Stimulated activated naive CD4-positive, alpha-beta T cell treated with Interleukin-2 at 50 U/mL for 16 hours (primary cell): Measurements from ENCODE around the gene ACOT7.

Experiments used
- DNase-seq: peaks from one replicate; lab custom pipeline; 2025; lab: John Stamatoyannopoulos, UW

ACOT7 gene

GRCh38 chr1:6285336-6285735 is 108.2 kb downstream of the ACOT7 start:
- DNase-seq: no peak

GRCh38 chr1:6282577-6283270 is 110.8 kb downstream of the ACOT7 start:
- no peak for DNase-seq

DNA sequence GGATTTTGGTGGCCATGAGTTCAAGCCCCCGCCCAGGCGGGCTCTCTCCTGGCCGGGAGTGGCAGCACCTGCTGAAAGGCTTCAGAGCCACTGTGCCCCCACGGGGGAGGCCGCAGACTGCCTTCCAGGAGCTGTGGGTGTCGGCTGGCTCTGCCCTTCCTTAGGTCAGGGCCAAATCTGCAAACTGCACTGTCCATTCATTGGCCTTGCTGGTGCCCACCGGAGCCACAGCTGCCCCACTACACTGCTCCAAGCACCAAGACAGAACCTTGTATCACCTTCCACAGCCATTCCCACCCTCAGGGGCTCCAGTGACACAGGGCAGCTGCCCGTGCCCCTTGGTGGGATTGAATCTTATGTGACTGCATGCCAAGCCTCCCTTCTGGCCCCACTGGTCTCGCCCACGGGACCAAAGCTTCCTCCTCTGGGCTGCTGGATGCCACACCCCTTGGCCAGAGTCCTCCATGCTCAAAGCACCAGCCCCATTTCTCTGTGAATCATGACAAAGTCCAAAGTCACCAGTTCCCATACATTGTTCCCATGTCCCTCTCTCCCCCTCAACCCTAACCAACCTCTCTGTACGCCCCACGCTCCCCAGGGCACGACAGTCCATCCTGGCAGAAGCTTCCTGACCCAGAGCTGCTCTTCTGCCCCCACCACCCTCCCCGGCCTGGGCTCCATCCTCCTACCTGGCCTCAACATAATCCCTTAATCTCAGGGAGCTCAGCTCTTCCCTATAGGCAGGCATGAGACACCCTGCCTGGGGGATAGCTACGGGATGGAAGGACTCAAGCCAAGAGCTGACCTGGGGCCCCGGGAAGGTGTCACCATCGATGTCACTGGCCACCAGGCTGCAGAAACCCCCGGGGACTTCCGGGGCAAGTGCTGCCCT is 111.8 kb downstream of the ACOT7 start:
- DNase-seq: no peak

- DNase-seq: no peak
These were observed 112.7 kb downstream of the ACOT7 start for GRCh38 chr1:6280761-6281451.

GRCh38 chr1:6279613-6280383 is 113.8 kb downstream of the ACOT7 start:
- DNase-seq: no peak

DNA sequence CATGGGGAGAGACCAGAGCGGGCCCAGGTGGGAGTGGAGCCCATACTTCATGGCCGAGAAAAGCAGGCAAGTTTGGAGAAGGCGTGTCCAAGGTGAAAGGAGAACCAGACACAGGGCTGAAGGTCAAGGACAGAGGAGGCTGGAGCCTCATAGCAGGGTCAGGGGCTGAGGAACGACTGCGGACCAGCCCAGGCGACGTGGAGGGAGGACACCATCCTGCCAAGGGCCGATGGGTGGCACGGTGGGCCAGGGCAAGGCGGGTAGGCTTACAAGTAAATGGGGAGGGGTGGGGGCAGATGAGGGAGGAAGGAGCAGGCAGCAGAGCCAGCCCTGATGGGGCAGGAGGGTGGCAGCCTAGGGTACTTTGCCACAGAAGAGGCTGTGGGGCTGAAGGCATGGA is 114.5 kb downstream of the ACOT7 start:
- DNase-seq: no peak

- no peak for DNase-seq
These were observed 115.3 kb downstream of the ACOT7 start for GRCh38 chr1:6278263-6278662.

DNA sequence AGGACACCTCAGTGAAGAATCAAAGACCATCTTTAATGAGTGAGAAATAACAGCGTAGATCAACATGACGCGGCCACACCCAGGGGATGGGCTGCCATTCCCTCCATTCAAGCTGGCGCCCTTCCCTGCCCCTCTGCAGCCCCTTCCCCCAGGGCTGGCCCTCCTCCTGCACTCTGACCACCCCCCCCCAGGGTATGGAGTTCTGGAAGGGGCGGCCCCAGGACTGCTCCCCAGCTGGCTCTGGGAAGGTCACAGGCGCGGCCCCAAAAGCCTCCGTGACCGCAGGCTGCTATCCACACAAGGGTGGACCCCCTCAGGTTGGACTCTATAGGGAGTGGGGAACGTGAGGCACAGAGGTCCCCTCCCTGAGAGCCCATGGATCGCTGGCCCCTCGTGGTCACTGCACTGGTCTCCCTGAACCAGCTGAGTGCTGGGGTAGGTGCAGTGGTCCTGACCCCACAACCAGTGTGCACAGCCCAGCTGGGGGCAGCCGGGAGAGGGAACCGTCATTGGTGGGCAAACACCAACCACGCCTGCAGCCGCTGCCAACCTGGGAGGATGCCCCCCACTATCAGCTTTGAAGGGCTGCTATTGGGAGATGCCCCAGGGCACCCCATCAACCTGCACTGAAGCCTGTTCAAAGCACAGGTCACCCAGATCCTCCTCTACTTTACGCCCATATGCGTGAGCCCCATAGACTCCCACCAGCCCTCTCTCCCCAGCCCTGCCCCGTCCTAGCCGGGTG is 116.6 kb downstream of the ACOT7 start:
- no peak for DNase-seq

GRCh38 chr1:6275826-6276782 is 117.5 kb downstream of the ACOT7 start:
- no peak for DNase-seq

DNA sequence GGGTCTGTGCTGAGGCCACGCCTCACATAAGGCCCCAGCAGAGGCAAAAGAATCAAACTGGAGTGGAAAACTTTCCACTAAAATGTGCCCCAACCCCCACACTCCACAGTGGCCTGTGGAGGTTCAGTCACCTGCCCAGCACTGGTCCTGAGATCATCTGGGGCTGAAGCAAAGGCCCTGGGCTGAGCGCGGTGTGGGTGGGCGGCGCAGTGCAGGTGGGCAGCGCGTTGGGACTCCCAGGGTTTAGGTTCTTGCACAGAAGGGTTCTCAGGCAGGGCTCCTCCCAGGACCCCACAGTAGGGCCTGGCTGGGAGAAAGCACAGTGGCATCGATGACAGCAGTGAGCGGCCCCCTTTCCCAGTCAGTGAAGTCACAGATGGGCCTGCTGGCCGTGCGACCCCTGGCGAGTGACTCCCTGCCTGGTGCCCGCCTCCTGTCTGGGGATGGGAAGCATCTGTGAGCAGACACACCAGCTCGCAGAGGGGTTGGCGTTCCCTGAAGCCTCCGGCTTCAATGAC is 118.9 kb downstream of the ACOT7 start:
- no peak for DNase-seq

DNA sequence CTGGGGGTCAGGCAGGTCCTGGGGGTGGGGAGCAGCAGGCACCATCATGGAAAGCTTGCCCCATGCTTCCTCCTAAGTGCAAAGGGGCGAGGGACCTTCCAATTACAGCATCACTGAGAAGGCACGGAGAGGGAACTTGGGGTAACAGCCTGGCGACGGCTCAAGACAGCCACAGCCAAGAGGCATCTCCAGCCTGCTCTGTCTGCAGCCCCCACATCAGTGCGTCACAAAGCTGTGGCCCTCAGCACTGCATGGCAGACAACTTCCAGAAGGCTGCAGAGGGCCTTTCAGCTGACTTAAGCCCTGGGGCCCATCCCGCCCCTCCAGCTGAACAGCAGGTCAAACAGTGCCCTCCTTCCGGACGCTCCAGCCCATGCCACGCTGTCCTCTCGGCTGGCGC is 119.5 kb downstream of the ACOT7 start:
- no peak for DNase-seq

DNA sequence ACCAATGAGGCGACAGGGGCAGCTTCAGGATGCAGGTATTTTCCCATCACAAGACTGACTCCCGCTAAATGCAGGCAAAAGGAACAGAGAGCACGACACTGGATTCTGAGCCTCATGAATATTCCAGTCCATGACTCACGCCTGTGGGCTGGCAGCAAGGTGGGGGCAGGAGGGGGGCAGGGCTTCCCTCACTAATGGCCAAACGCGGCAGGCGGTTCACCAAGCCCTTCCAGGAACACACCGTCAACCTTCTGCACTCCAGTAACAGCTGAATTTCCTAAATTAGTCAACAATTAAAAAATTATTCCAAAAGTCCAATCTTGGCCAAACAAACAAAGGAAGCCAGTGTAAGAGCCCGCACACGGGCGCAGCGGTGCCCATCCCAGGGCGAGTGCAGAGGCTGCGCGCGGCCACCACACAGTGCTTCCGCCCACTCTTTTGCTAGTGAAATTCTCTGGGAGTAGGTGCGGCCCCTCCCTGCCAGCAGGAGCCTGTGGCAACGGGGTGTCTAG is 120.1 kb downstream of the ACOT7 start:
- no peak for DNase-seq

GRCh38 chr1:6272868-6273267 is 120.7 kb downstream of the ACOT7 start:
- DNase-seq: no peak

GRCh38 chr1:6272452-6272851 is 121.1 kb downstream of the ACOT7 start:
- no peak for DNase-seq

DNA sequence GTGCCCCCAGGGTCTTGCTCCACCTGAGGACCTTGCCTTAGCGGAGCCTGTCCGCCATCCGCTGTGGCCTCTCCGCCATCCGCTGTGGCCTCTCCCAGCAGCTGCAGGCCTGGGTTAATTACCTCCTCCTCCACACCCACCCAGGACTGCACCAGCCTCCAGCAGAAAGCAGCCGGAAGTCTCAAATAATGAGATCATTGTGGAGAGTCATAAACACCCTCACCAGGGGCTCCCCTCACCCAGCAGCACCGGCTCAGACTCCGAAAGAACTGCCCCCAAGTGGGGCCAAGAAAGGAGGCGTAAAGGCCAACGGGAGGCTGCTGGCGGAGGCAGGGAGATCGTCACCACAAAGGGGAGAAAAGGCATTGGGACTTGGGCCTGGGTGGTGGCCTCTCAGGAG is 122.0 kb downstream of the ACOT7 start:
- DNase-seq: no peak

DNA sequence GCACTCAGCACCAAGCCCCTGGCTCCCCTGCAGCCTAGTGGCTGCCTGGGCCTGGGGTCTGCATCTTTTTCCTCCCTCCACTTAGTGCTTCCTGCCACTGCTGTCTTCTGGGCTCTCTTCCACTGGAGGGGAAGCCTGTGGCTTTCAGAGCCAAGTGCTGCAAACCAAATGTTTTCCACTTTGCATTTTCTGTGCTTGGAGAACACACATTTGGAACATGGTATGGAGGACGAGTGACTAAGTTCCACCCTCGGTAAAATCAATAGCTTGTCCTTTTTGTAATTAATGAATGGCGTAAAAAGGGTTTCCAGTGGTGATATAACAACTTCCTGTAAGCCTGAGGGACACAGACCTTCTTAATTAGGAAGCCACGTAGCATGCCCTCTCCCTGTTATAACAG is 122.6 kb downstream of the ACOT7 start:
- no peak for DNase-seq

GRCh38 chr1:6270401-6270800 is 123.2 kb downstream of the ACOT7 start:
- no peak for DNase-seq

- no peak for DNase-seq
These were observed 123.7 kb downstream of the ACOT7 start for GRCh38 chr1:6269720-6270400.

DNA sequence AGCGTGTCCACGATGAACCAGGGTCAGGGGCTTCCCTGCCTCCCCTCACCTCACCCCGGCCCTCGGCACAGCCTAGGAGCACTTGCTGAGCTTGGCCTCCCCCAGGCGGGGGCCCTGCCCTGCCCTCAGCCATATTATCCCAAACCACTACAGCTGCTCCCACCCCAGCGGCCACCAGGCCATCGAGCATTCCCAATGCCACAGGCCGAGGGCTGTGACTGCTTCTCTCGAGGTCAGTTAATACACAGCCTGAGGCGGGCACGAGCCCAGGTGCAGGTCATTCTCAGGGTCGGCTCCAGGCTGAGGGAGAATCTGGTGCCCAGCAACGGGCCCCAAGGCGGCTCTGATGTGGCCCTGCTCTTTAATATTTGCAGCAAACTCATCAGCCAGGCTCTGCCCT is 124.3 kb downstream of the ACOT7 start:
- no peak for DNase-seq
